ENCODE data around the gene CRY1. TPM values are rescaled to one million over a fixed set of nuclear protein-coding genes. Genes with fewer than 3 reads are reported as not detected.

CRY1 gene
- total and polyA plus RNA-seq, 9 of the 15 experiments (the other 6 are each of a cell fraction or from before 2014, with no cell fraction given): 8.7 to 33.3 (median 25.2) TPM

DNA sequence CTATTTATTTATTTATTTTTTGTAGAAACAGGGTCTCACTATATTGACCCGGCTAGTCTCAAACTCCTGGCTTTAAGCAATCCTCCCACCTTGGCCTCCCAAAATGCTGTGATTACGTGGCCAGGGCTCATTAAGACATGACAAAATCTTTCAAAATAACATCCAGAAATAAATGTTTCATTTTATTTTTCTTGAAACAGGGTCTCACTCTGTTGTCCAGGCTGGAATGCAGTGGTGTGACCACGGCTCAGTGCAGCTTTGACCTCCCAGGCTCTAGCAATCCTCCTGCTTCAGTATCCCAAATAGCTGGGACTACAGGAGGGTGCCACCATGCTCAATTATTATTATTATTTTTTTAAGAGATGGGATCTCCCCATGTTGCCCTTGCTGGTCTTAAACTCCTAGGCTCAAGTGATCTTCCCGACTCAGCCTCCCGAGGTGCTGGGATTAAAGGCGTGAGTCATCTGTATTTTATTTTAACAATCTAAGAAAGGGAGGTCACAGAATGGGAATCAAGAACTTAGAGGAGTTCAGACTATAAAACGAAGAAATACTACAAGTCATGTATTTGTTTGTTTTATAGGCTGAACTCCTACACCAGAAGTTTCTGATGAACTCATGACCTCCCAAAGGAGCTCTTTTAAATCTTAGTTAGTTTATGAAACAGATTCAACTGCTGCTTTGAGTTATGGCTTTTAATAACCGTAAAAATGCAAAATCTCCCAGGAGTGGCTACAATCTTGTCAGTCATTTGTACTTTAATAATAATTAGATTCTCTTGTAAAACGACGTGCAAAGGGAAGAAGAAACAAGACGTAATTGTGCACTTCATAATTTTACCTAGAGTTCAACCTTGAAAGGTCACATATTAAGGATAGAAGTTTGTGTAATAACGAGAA, 139.7 kb downstream of the CRY1 start:
- in situ Hi-C loops (cut with MboI): no loop called here
- POLR2A ChIA-PET: interaction anchor here (1.1 to 3.5 kb wide), 4 partner anchors 9 to 26 kb away, joined by 3 to 28 read pairs (median 6); no protein-coding TSS in a partner anchor
- 29% methylated on average over 12 of the region's 12 CpGs for WGBS (ENCODE audit: insufficient coverage, low coverage, missing lambda C conversion rate)
- Histone ChIP-seq H3K9me3 (replicated peaks; ENCODE audit: control insufficient read depth, insufficient read depth, low read depth, low read length) (no peaks in the 10 kb centered on the region), H3K36me3 (ENCODE audit: control insufficient read depth, insufficient read depth, low read length) (no peaks in the 10 kb centered on the region; the same call in 2 of the 3 replicates), H3K4me2 (ENCODE audit: insufficient read depth, low read length) (peak overlapping the region; percentile 77), H3K79me2 (ENCODE audit: control insufficient read depth, insufficient read depth, low read length) (peaks cover 59% of the 10 kb centered on the region), H2AFZ (ENCODE audit: low read depth, low read length) (0 out of 2 replicates have a peak overlapping the region, but pooled peaks have one; percentile 79), H3K9ac (ENCODE audit: insufficient read depth in 1 of 2, low read depth in 2 of 2, low read length in 2 of 2) (peak overlapping the region; percentile 10 to 79), H3K4me1 (replicated peaks in 1 of 2; ENCODE audit: control insufficient read depth in 2 of 2, insufficient read depth in 2 of 2, low read length in 2 of 2) (peaks cover 0 to 18% of the 10 kb centered on the region in 2 experiments; a peak in 3 of 5 replicates), H3K9me1 (ENCODE audit: control insufficient read depth, insufficient read depth, low read length) (no peaks in the 10 kb centered on the region), H3K27ac (ENCODE audit: extremely low read depth, low read depth, low read length) (peak overlapping the region; percentile 87), H3K27me3 (ENCODE audit: control insufficient read depth in 2 of 2, insufficient read depth in 2 of 2, low read length in 2 of 2) (no peaks in the 10 kb centered on the region), H4K20me1 (replicated peaks; ENCODE audit: control insufficient read depth, insufficient read depth, low read length) (no peaks in the 10 kb centered on the region), H3K4me3 (peak overlapping the region; percentile 85)
- DNase-seq (ENCODE audit: extremely low read depth in 1 of 4, low spot score in 3 of 4): no peak
- no TSS peak for BruUV-seq (replicated peaks)
- FAIRE-seq: peak; percentile 32
- ATAC-seq: no peak
- CTCF ChIA-PET (ENCODE audit: low intra/inter-chr PET ratio): no interaction called here
- intact Hi-C loops (cut with micrococcal nuclease): no loop called here
- no peak for TF ChIP-seq BRD9 (IDR thresholded peaks at IDR 0.05; ENCODE audit: low read depth, partially characterized antibody)
- TF ChIP-seq, protein P1, sequence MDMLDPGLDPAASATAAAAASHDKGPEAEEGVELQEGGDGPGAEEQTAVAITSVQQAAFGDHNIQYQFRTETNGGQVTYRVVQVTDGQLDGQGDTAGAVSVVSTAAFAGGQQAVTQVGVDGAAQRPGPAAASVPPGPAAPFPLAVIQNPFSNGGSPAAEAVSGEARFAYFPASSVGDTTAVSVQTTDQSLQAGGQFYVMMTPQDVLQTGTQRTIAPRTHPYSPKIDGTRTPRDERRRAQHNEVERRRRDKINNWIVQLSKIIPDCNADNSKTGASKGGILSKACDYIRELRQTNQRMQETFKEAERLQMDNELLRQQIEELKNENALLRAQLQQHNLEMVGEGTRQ (CRISPR knock-in tag; IDR thresholded peaks at IDR 0.05): no peak
- TF ChIP-seq POLR2AphosphoS2 (IDR thresholded peaks at IDR 0.05; ENCODE audit: low read length): no peak
- TF ChIP-seq, protein P2, sequence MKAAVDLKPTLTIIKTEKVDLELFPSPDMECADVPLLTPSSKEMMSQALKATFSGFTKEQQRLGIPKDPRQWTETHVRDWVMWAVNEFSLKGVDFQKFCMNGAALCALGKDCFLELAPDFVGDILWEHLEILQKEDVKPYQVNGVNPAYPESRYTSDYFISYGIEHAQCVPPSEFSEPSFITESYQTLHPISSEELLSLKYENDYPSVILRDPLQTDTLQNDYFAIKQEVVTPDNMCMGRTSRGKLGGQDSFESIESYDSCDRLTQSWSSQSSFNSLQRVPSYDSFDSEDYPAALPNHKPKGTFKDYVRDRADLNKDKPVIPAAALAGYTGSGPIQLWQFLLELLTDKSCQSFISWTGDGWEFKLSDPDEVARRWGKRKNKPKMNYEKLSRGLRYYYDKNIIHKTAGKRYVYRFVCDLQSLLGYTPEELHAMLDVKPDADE (conservative IDR thresholded peaks at IDR 0.05; ENCODE audit: control insufficient read depth, low read depth, low read length): no peak
- TF ChIP-seq, protein P3, sequence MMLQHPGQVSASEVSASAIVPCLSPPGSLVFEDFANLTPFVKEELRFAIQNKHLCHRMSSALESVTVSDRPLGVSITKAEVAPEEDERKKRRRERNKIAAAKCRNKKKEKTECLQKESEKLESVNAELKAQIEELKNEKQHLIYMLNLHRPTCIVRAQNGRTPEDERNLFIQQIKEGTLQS (IDR thresholded peaks at IDR 0.05): peak; percentile 23; the same call in 1 of the 2 replicates
- TF ChIP-seq, protein P3 (CRISPR knock-in tag; conservative IDR thresholded peaks at IDR 0.05): no peak
- TF ChIP-seq ZNF121 (CRISPR knock-in tag; conservative IDR thresholded peaks at IDR 0.05): peak; percentile 95
- TF ChIP-seq U2AF2 (optimal IDR thresholded peaks at IDR 0.05; ENCODE audit: low read depth, low read length): no peak
- no peak for TF ChIP-seq ETV1 (tag; conservative IDR thresholded peaks at IDR 0.05; ENCODE audit: low read depth)
- no peak for TF ChIP-seq KAT7 (CRISPR knock-in tag; IDR thresholded peaks at IDR 0.05; ENCODE audit: borderline replicate concordance)
- TF ChIP-seq HIVEP1 (CRISPR knock-in tag; IDR thresholded peaks at IDR 0.05): no peak
- no peak for TF ChIP-seq ZNF586 (CRISPR knock-in tag; conservative IDR thresholded peaks at IDR 0.05)
- no peak for TF ChIP-seq TCFL5 (CRISPR knock-in tag; conservative IDR thresholded peaks at IDR 0.05)
- TF ChIP-seq RBM25 (IDR thresholded peaks at IDR 0.05; ENCODE audit: low read depth, low read length, severe bottlenecking): peak; percentile 60
- TF ChIP-seq FOSL1 (tag; conservative IDR thresholded peaks at IDR 0.05): 0 out of 2 replicates have a peak, but pooled peaks have one; percentile 15
- no peak for TF ChIP-seq ETV6 (IDR thresholded peaks at IDR 0.05; ENCODE audit: borderline replicate concordance in 1 of 2, low read depth in 2 of 2, low read length in 1 of 2)
- TF ChIP-seq ETV6 (CRISPR knock-in tag; IDR thresholded peaks at IDR 0.05; ENCODE audit: borderline replicate concordance): no peak
- TF ChIP-seq, protein P4, sequence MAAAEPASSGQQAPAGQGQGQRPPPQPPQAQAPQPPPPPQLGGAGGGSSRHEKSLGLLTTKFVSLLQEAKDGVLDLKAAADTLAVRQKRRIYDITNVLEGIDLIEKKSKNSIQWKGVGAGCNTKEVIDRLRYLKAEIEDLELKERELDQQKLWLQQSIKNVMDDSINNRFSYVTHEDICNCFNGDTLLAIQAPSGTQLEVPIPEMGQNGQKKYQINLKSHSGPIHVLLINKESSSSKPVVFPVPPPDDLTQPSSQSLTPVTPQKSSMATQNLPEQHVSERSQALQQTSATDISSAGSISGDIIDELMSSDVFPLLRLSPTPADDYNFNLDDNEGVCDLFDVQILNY (CRISPR knock-in tag; IDR thresholded peaks at IDR 0.05): no peak

All from K562 (cell line).